Activated CD4-positive, alpha-beta T cell treated with anti-CD3 and anti-CD28 coated beads, Interleukin-2, amount 10 ng/mL, durations not matched to agents 24 days and 14 days (primary cell): ENCODE data around the gene CCPG1. TPM values are rescaled to one million over a fixed set of nuclear protein-coding genes. Genes with fewer than 3 reads are reported as not detected.
A peak's percentile ranks its signal among the peaks of the same experiment; 100 is the strongest.
"Not testable (repeated sequence)": the region's sequence is repeated elsewhere in the genome, so short reads cannot be mapped to it uniquely, and the experiment has no call there.

ENCODE experiments used
- DNase-seq: peaks from one replicate; pipeline ENCODE4 v3.0.0; 2022
- H3K27ac Mint-ChIP-seq: one replicate; pipeline ENCODE4 v1.8.0; 2022; ENCODE audit warnings: mild to moderate bottlenecking, mixed read lengths
- H3K27me3 Mint-ChIP-seq: one replicate; pipeline ENCODE4 v1.8.0; 2022; ENCODE audit warnings: mixed read lengths
- H3K36me3 Mint-ChIP-seq: one replicate; pipeline ENCODE4 v1.8.0; 2022; ENCODE audit warnings: low read depth, mild to moderate bottlenecking, mixed read lengths
- H3K4me1 Mint-ChIP-seq: one replicate; pipeline ENCODE4 v1.8.0; 2021; ENCODE audit warnings: mixed read lengths
- H3K4me3 Mint-ChIP-seq: one replicate; pipeline ENCODE4 v1.8.0; 2022; ENCODE audit warnings: mild to moderate bottlenecking, moderate library complexity, mixed read lengths
- H3K9me3 Mint-ChIP-seq: one replicate; pipeline ENCODE4 v1.8.0; 2021; ENCODE audit warnings: mixed read lengths
- intact Hi-C: fragments of 100-400 bp; cut with micrococcal nuclease; formaldehyde crosslinking; loops from one replicate; pipeline ENCODE4 v1.15.1; 2023
- total RNA-seq: library from RNA; stranded (reverse); gene quantifications from 2 replicates; pipeline ENCODE4 v1.2.3, GENCODE V29; 2022

CCPG1 gene
- 9.0 and 10.2 TPM in 2 replicates for total RNA-seq

DNA sequence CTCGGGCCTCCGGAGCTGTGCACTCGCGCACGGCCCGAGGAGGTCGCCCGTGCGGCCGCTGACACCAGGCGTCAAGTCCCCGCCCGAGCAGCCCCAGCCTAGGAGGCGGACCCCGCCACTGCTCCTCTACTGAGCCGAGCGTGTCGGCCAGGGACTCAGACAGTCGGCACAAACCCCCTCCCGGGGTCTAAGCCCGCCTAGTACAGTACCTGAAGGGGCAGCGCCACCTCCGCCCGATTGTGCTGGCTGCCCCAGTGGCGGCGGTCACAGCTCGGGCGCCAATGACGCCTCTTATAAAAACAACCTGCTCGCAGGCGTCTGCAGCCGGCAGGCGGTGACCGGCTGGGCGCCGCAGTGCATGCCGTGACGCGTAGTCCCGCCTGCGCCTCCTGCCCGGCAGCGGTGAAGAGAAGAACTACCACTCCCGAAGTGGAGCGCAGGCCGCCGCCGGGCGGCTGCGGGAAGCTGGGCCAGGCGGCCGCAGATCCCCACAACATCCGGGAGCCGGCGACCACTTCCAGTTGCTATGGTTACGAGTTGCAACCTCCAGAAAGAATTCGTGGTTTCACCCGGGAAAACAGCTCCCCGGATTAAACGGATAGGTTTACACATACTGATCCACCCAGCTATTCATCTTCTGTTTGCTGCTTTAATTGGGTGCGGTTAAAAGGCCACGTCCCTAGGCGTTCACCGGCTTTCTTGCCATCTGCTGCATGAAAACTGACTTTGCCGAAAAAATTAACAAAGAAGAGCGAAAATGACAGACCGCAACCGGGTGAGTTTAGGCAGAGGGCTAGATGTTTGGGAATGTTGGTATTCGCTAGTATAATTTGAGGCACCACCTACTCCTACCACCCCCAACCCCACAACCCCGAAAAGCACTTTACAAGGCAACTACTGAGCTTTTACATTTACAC, at the start of gene CCPG1, which contains the start of gene PIERCE2:
Gene CCPG1 (minus strand): TSS at position 348 of the 917 bp plus-strand sequence. CDS start 18,935 bp downstream, outside the sequence.
Gene PIERCE2 (plus strand): TSS at position 484 of the 917 bp plus-strand sequence. CDS start 274 bp downstream, at position 758.
- Mint-ChIP-seq H3K27ac (peak within 1 kb of the TSS; percentile 90), H3K4me1 (peaks cover 27% of the 10 kb centered on the region), H3K27me3 (no peaks in the 10 kb centered on the region), H3K9me3 (no peaks in the 10 kb centered on the region), H3K4me3 (peak within 1 kb of the TSS; percentile 87), H3K36me3 (no peaks in the 10 kb centered on the region)
- intact Hi-C loops: loop anchor here (1.0 to 10.0 kb wide), 5 partner anchors 89 to 837 kb away; partner anchors contain the start of genes PIGB, PIGBOS1, RFX7 and RSL24D1
- peak; percentile 97 for DNase-seq

- H3K27me3 Mint-ChIP-seq: peaks cover 4% of the 10 kb centered on the region
- intact Hi-C loops: no loop called here
Measured at GRCh38 chr15:55457401-55458022, 49.4 kb upstream of the CCPG1 start.

GRCh38 chr15:55447030-55447394, 38.9 kb upstream of the CCPG1 start:
- H3K36me3 Mint-ChIP-seq, DNase-seq, H3K4me1 Mint-ChIP-seq, H3K27me3 Mint-ChIP-seq, H3K9me3 Mint-ChIP-seq, H3K27ac Mint-ChIP-seq, H3K4me3 Mint-ChIP-seq, intact Hi-C loops: not testable (repeated sequence)

More at GRCh38 chr15:55457401-55458022, 49.4 kb upstream of the CCPG1 start:
- H3K4me1 Mint-ChIP-seq: no peaks in the 10 kb centered on the region
- no peak for DNase-seq
- no peaks in the 10 kb centered on the region for H3K36me3 Mint-ChIP-seq
- no peak overlapping the region for H3K27ac Mint-ChIP-seq
- no peak overlapping the region for H3K4me3 Mint-ChIP-seq
- H3K9me3 Mint-ChIP-seq: peaks cover 8% of the 10 kb centered on the region

GRCh38 chr15:55446379-55447029, 38.3 kb upstream of the CCPG1 start:
- DNase-seq, H3K27ac Mint-ChIP-seq, H3K27me3 Mint-ChIP-seq, H3K36me3 Mint-ChIP-seq, H3K4me3 Mint-ChIP-seq, H3K9me3 Mint-ChIP-seq, intact Hi-C loops, H3K4me1 Mint-ChIP-seq: not testable (repeated sequence)

DNA sequence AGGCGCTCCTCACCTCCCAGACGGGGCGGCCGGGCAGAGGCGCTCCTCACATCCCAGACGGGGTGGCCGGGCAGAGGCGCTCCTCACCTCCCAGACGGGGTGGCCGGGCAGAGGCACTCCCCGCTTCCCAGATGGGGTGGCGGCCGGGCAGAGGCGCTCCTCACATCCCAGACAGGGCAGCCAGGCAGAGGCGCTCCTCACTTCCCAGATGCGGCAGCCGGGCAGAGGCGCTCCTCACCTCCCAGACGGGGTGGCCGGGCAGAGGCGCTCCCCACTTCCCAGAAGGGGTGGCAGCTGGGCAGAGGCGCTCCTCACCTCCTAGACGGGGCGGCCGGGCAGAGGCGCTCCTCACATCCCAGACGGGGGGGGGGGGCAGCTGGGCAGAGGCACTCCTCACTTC, 37.8 kb upstream of the CCPG1 start:
- DNase-seq, H3K36me3 Mint-ChIP-seq, H3K27ac Mint-ChIP-seq, H3K9me3 Mint-ChIP-seq, intact Hi-C loops, H3K4me1 Mint-ChIP-seq, H3K4me3 Mint-ChIP-seq, H3K27me3 Mint-ChIP-seq: not testable (repeated sequence)

DNA sequence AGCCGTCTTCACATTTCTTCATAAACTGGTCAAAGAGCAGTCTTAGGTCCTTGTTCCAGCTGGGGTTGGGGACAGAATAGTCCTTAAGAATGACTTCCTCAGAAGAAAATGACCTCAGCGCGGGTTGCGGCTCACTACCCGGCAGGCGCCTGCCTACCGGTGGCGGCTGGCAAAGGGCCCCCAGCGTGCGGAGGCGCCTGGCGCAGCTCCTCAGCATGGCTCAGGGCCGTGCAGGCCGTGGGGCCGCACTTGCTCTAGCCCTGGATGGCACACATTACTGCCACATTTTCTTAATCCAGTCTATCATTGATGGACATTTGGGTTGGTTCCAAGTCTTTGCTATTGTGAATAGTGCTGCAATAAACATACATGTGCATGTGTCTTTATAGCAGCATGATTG, 35.0 kb upstream of the CCPG1 start:
- H3K27me3 Mint-ChIP-seq, intact Hi-C loops, H3K4me1 Mint-ChIP-seq, H3K9me3 Mint-ChIP-seq, DNase-seq, H3K36me3 Mint-ChIP-seq, H3K4me3 Mint-ChIP-seq, H3K27ac Mint-ChIP-seq: not testable (repeated sequence)

DNA sequence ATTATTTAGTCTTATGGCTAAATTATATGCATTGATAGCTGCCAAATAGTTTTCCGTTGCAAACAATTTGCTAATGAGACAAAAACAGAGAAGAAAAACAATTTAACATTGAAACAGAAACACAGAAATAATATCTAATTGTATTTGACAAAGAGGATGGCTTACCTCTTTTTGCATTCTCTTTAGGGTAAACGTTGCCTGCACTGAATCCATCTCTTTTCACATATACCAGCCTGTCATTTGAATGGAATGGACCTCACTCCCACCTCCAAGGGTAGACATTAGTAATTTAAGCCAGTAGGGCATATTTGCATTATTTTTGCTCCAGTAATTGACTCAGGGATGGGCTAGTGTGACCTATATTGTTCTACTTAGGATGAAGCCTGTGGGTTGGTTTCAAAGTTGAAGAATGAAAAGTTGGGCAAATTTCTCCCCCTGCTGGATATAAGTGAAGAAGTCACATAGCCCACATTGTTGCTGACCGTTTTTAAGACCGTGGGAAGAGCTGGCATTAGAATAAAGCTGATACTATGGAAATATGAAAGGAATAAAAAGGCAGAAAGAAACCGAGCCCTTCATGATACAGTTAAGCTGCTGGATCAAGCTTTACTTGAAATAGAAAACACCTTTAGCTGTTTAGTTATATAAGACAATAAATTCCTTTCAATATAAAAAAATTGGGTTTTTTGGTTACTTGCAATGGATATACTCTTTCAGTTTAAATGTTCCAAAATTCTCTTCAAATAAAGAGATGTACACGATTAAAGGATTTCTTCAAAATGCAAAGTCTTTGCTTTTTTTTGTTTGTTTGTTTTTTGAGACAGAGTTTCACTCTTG, 27.0 kb upstream of the CCPG1 start:
- no peak overlapping the region for H3K27ac Mint-ChIP-seq
- H3K9me3 Mint-ChIP-seq: no peaks in the 10 kb centered on the region
- H3K4me1 Mint-ChIP-seq: peaks cover 4% of the 10 kb centered on the region
- intact Hi-C loops: loop anchor here (1.0 to 5.0 kb wide), 4 partner anchors 28 to 238 kb away; partner anchors contain the start of gene RSL24D1
- no peaks in the 10 kb centered on the region for H3K36me3 Mint-ChIP-seq
- peaks cover 5% of the 10 kb centered on the region for H3K27me3 Mint-ChIP-seq
- no peak overlapping the region for H3K4me3 Mint-ChIP-seq
- peak; percentile 77 for DNase-seq

GRCh38 chr15:55422089-55422488, 13.9 kb upstream of the CCPG1 start:
- DNase-seq: no peak
- Mint-ChIP-seq H3K27ac (no peak overlapping the region), H3K27me3 (no peaks in the 10 kb centered on the region), H3K4me3 (no peak overlapping the region), H3K9me3 (no peaks in the 10 kb centered on the region), H3K4me1 (no peaks in the 10 kb centered on the region), H3K36me3 (no peaks in the 10 kb centered on the region)
- intact Hi-C loops: no loop called here

GRCh38 chr15:55420171-55420866, 12.2 kb upstream of the CCPG1 start:
- H3K27ac Mint-ChIP-seq: no peak overlapping the region
- H3K4me1 Mint-ChIP-seq: no peaks in the 10 kb centered on the region
- no peak for DNase-seq
- no peaks in the 10 kb centered on the region for H3K27me3 Mint-ChIP-seq
- no peaks in the 10 kb centered on the region for H3K36me3 Mint-ChIP-seq
- H3K4me3 Mint-ChIP-seq: no peak overlapping the region
- no peaks in the 10 kb centered on the region for H3K9me3 Mint-ChIP-seq
- intact Hi-C loops: no loop called here

- H3K27me3 Mint-ChIP-seq, H3K27ac Mint-ChIP-seq, H3K9me3 Mint-ChIP-seq, H3K36me3 Mint-ChIP-seq, intact Hi-C loops, DNase-seq, H3K4me1 Mint-ChIP-seq, H3K4me3 Mint-ChIP-seq: not testable (repeated sequence)
Measured at GRCh38 chr15:55417678-55418077, 9.5 kb upstream of the CCPG1 start.

GRCh38 chr15:55408976-55409375, 817 bp upstream of the CCPG1 start:
- not testable (repeated sequence) for H3K27ac Mint-ChIP-seq, H3K36me3 Mint-ChIP-seq, DNase-seq, H3K9me3 Mint-ChIP-seq, H3K27me3 Mint-ChIP-seq
- H3K4me1 Mint-ChIP-seq: peaks cover 21% of the 10 kb centered on the region
- intact Hi-C loops: loop anchor here (1.0 to 10.0 kb wide), 5 partner anchors 88 to 836 kb away; partner anchors contain the start of genes PIGB, PIGBOS1, RFX7 and RSL24D1
- H3K4me3 Mint-ChIP-seq: peak overlapping the region; percentile 87

DNA sequence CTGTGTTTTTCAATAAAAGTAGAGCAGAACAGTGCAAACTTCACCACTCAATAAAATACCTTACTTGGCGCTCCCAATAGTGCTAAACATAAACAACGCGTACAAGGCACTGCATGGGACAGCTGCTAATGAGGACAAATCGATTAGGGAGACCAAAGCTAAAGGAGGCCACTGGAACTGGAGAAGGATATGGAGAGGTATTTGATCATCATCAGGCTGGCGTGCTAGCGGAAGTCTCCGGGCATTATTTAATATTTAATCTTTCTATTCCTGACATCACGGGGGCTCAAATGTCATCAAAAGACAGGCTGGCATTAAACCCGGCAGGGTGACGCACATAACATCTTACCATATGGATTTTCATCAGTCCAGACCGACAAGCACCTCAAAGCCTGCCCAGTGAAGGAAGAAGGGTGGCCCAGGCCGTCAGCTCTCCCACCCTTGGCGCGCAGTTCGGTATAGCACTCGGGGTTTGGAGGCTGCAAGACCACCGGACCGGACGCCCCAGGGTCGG, 604 bp downstream of the CCPG1 start:
- Mint-ChIP-seq H3K36me3 (no peaks in the 10 kb centered on the region), H3K9me3 (no peaks in the 10 kb centered on the region), H3K27ac (peak overlapping the region; percentile 90), H3K4me3 (peak overlapping the region; percentile 87), H3K4me1 (peaks cover 32% of the 10 kb centered on the region), H3K27me3 (no peaks in the 10 kb centered on the region)
- intact Hi-C loops: loop anchor here (1.0 to 10.0 kb wide), 6 partner anchors 28 to 837 kb away; partner anchors contain the start of genes PIGB, PIGBOS1, RFX7 and RSL24D1
- DNase-seq: no peak
